NCI-H82 treated with DMSO at 0.1 percent for 48 hours (cell line): ENCODE results near the gene USP31.
"Not testable (repeated sequence)": the region's sequence is repeated elsewhere in the genome, so short reads cannot be mapped to it uniquely, and the experiment has no call there.

ENCODE experiments used
- DNase-seq: peaks from one replicate; lab custom pipeline; 2025; ENCODE audit not compliant: unreplicated experiment; lab: John Stamatoyannopoulos, UW

USP31 gene

GRCh38 chr16:23101012-23101550, 48.2 kb downstream of the USP31 start:
- DNase-seq: no peak

GRCh38 chr16:23096450-23096849, 52.8 kb downstream of the USP31 start:
- not testable (repeated sequence) for DNase-seq

- DNase-seq: not testable (repeated sequence)
Measured at GRCh38 chr16:23094136-23094535, 55.1 kb downstream of the USP31 start.

GRCh38 chr16:23092801-23093117, 56.5 kb downstream of the USP31 start:
- no peak for DNase-seq

- DNase-seq: no peak
Measured at GRCh38 chr16:23092072-23092800, 57.0 kb downstream of the USP31 start.

GRCh38 chr16:23089111-23089510, 60.1 kb downstream of the USP31 start:
- DNase-seq: no peak

GRCh38 chr16:23088018-23088417, 61.2 kb downstream of the USP31 start:
- no peak for DNase-seq

- DNase-seq: no peak
Measured at GRCh38 chr16:23085949-23086348, 63.3 kb downstream of the USP31 start.

- DNase-seq: no peak
Measured at GRCh38 chr16:23082161-23082788, 67.0 kb downstream of the USP31 start.

GRCh38 chr16:23081675-23082119, 67.6 kb downstream of the USP31 start:
- DNase-seq: no peak

GRCh38 chr16:23080747-23081146, 68.5 kb downstream of the USP31 start:
- DNase-seq: no peak

- no peak for DNase-seq
Measured at GRCh38 chr16:23080329-23080728, 68.9 kb downstream of the USP31 start.

GRCh38 chr16:23079675-23080301, 69.5 kb downstream of the USP31 start:
- no peak for DNase-seq

- no peak for DNase-seq
Measured at GRCh38 chr16:23074423-23074822, 74.8 kb downstream of the USP31 start.

- no peak for DNase-seq
Measured at GRCh38 chr16:23072769-23073549, 76.3 kb downstream of the USP31 start.

GRCh38 chr16:23072084-23072599, 77.1 kb downstream of the USP31 start:
- DNase-seq: no peak

- no peak for DNase-seq
Measured at GRCh38 chr16:23071196-23072083, 77.8 kb downstream of the USP31 start.

GRCh38 chr16:23069844-23070243, 79.4 kb downstream of the USP31 start:
- no peak for DNase-seq

- DNase-seq: no peak
Measured at GRCh38 chr16:23068079-23068736, 81.0 kb downstream of the USP31 start.

- no peak for DNase-seq
Measured at GRCh38 chr16:23066676-23067075, 82.6 kb downstream of the USP31 start.
